ENCODE results near the gene OPN4.

Gene OPN4

GRCh38 chr10:86662186-86663045 is 8.1 kb downstream of the OPN4 start:
- Mint-ChIP-seq H3K4me3 (no peak overlapping the region), H3K27me3 (ENCODE audit: low read depth) (peaks cover 35% of the 10 kb centered on the region), H3K9me3 (no peaks in the 10 kb centered on the region), H3K27ac (no peak overlapping the region), H3K36me3 (ENCODE audit: low read depth) (no peaks in the 10 kb centered on the region), H3K4me1 (peaks cover 48% of the 10 kb centered on the region)
- no peak for TF ChIP-seq CTCF (IDR thresholded peaks at IDR 0.05; ENCODE audit: unreplicated experiment in 3 of 3)

GRCh38 chr10:86663046-86663345 is 8.6 kb downstream of the OPN4 start:
- Mint-ChIP-seq H3K4me3 (no peak overlapping the region), H3K27me3 (ENCODE audit: low read depth) (peaks cover 31% of the 10 kb centered on the region), H3K36me3 (ENCODE audit: low read depth) (no peaks in the 10 kb centered on the region), H3K27ac (no peak overlapping the region), H3K4me1 (peaks cover 51% of the 10 kb centered on the region), H3K9me3 (no peaks in the 10 kb centered on the region)
- TF ChIP-seq CTCF (IDR thresholded peaks at IDR 0.05; ENCODE audit: unreplicated experiment in 3 of 3): no peak

- H3K4me1 Mint-ChIP-seq: peaks cover 58% of the 10 kb centered on the region
- TF ChIP-seq CTCF (IDR thresholded peaks at IDR 0.05; ENCODE audit: unreplicated experiment in 3 of 3): no peak
- no peaks in the 10 kb centered on the region for H3K36me3 Mint-ChIP-seq (ENCODE audit: low read depth)
- H3K9me3 Mint-ChIP-seq: no peaks in the 10 kb centered on the region
- H3K4me3 Mint-ChIP-seq: peak overlapping the region in 1 of 3 experiments; percentile 3
- H3K27ac Mint-ChIP-seq: peak overlapping the region; percentile 8 to 77 (median 32)
- H3K27me3 Mint-ChIP-seq (ENCODE audit: low read depth): peaks cover 30% of the 10 kb centered on the region
Measured at GRCh38 chr10:86663576-86664339, 9.4 kb downstream of the OPN4 start.

- Mint-ChIP-seq H3K4me3 (peak overlapping the region in 1 of 3 experiments; percentile 3), H3K9me3 (no peaks in the 10 kb centered on the region), H3K27ac (peak overlapping the region; percentile 8 to 77 (median 32)), H3K36me3 (ENCODE audit: low read depth) (no peaks in the 10 kb centered on the region), H3K4me1 (peaks cover 63% of the 10 kb centered on the region), H3K27me3 (ENCODE audit: low read depth) (peaks cover 29% of the 10 kb centered on the region)
- no peak for TF ChIP-seq CTCF (IDR thresholded peaks at IDR 0.05; ENCODE audit: unreplicated experiment in 3 of 3)
Measured at GRCh38 chr10:86664341-86665217, 10.2 kb downstream of the OPN4 start.

- Mint-ChIP-seq H3K4me3 (no peak overlapping the region), H3K27me3 (ENCODE audit: low read depth) (peaks cover 29% of the 10 kb centered on the region), H3K27ac (no peak overlapping the region), H3K36me3 (ENCODE audit: low read depth) (no peaks in the 10 kb centered on the region), H3K9me3 (no peaks in the 10 kb centered on the region), H3K4me1 (peaks cover 63% of the 10 kb centered on the region)
- no peak for TF ChIP-seq CTCF (IDR thresholded peaks at IDR 0.05; ENCODE audit: unreplicated experiment in 3 of 3)
Measured at GRCh38 chr10:86665218-86665607, 10.9 kb downstream of the OPN4 start.
